HG03045 (cell line): ENCODE measurements around the gene DCHS2.

Source experiments
- ATAC-seq: cut with Tn5 transposase; IDR thresholded peaks from one replicate; pipeline ENCODE4 v1.9.1; 2021; ENCODE audit warnings: mild to moderate bottlenecking, moderate library complexity; ENCODE audit not compliant: unreplicated experiment

Gene DCHS2

GRCh38 chr4:154452798-154453346, 38.7 kb downstream of the DCHS2 start:
- ATAC-seq = no peak

DNA sequence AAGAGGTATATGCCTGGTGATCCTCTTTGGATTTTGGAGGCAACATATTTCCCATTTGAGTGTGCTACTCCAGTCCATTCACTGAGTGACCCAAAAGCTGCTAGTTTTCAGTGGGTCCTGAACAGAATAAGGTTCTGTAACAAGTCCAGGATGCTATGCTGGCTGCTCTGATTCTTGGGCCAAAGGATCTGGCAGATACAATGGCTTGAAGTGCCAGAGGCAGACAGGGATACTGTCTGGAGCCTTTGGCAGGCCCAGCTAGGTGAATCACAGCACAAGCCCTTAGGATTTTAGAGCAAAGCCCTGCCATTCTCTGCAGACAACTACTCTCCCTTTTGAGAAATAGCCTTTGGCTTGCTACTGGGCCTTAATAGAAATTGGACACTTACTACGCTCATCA, 40.6 kb downstream of the DCHS2 start:
- no peak for ATAC-seq

DNA sequence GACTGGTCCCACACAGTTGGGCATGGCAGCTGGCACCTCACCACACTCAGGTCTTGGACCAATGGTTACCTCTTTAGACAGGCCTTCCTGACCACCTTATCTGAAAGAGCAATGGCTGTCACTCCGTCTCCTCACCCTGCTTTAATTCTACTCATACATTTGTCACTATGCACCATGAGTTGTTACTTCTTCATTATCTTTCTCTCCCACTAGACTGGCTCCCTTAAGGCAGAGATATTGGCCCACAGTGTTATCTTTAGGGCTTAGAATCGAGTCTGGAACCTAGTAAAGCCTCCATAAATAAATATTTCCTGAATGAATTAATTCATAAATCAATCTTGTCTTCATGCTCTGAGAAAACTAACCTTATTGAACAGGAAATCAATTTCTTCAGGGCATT, 46.6 kb downstream of the DCHS2 start:
- ATAC-seq = no peak

DNA sequence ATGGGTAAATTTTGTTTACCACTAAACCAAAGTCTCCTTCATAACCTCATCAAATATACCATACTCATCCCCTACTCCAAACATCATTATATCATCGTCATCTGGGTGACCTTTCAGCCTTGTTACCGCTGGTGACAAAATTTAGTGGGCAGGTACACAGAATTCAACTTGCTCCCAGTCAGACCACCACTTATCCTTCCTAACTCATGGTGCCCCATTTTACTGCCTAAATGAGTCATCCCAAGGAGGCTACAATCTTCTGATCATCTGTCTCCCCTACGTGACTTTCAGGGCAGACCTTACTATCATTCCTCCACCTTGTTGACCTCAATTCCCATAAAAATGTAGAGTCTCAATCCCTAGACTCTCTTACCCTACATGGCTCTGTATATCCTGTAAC, 49.6 kb downstream of the DCHS2 start:
- ATAC-seq = no peak

DNA sequence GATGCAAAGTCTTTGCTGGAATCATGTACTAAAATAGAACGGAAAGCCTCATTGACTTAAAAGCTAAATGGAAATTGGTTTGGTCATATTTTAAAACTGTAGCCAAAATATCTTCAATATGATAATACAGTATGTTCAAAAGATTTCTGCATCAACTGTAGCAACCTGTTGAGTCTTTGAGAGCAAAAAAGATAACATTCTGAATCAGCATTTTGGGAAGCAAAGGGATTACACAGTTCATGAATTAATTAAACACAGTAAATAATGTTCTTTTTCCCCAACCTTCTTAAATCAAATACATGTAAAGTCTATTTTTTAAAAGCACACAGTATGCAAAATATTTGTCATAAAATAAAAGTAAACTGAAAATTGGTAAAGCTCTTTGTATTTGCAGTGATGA, 50.5 kb downstream of the DCHS2 start:
- no peak for ATAC-seq

GRCh38 chr4:154439224-154439623, 52.4 kb downstream of the DCHS2 start:
- ATAC-seq = no peak

- ATAC-seq = no peak
These were observed 55.7 kb downstream of the DCHS2 start for GRCh38 chr4:154435895-154436294.

GRCh38 chr4:154433543-154433942, 58.1 kb downstream of the DCHS2 start:
- ATAC-seq = no peak

- ATAC-seq = no peak
These were observed 62.4 kb downstream of the DCHS2 start for GRCh38 chr4:154429176-154429575.

DNA sequence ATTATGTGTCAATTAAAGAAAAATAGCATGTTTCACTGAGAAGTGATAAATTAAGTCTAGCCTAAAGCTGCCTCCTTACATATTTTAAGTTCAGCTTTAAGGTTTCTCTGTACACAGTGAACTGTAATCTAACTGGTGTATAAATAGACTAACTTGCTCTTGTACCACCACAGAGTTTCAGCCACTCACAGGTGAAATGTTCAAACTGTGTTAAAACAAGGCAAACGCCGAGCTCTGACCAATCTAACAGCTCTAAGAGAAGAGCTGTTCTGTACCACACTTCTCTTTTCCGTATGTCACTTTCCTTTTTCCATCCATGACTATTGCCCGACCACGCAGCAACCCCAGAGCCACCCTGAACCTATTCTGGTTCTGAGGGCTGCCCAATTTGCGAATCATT, 64.5 kb downstream of the DCHS2 start:
- ATAC-seq = no peak

- ATAC-seq = no peak
These were observed 66.1 kb downstream of the DCHS2 start for GRCh38 chr4:154425514-154425913.

DNA sequence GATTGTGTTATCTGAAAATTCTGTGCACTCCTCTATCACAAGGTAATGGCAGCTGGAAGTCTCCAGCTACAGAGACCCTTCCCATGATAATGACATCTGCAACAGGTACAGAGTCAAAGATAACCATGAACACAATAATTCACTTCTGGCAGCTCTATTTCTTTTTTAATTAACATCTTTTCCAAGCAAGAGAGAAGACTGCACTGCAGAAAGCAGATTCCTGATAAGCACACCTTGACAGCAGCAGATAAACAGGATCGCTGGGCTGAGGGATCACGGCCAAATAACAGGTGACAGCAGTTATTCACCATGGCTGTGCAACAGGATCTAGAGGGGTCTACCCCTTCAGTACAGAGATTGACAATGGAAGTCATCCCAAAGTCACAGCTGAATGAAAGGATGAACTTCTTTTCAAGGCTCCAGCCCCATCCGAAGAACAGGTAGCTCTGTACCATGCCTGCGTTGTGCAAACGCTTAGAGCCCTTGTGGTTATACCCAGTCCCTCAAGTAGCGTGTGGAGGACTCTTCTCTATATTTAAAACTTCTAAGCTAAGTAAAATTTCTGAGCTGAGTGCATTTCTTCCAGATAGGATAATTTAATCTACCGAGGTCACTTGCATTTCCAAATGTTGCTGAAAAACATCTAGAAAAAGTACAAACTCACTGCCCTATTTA, 66.7 kb downstream of the DCHS2 start:
- ATAC-seq = no peak

GRCh38 chr4:154422152-154422551, 69.4 kb downstream of the DCHS2 start:
- ATAC-seq = no peak

DNA sequence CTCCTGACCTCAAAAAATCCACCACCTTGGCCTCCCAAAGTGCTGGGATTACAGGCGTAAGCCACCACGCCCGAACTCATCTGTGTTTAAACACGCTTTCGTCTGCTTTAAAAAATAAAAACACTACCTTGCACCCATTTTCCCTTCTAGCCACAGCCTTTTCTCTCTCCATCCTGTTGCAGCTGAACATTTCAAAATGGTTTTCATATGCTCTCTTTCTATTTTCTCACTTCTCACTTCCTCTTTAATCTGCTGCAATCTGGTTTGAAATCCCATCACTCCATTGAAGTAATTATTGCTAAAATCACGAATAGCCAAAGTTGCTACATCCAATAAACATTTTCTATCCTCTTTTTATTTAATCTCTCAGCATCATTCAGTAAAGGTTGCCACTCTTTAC, 70.0 kb downstream of the DCHS2 start:
- no peak for ATAC-seq

- ATAC-seq = no peak
These were observed 74.3 kb downstream of the DCHS2 start for GRCh38 chr4:154417373-154417673.

DNA sequence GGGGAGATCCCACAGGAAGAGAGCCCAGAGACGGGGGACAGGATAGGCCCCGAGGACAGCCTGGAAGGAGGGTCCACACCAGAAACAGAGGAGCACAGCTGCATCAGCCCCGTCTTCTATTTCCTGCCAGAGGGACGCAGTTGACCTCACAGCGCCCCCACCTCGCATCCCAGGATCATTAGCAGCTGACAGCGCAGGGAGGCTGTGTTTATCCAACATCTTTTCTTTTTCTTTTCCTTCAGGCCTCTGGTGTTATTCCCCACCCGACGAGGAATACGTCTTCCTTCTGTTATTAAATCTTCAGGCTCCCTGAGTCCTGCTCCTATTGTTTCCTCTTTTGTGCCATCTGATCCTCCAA, 75.4 kb downstream of the DCHS2 start:
- ATAC-seq = peak; percentile 32

- no peak for ATAC-seq
These were observed 76.3 kb downstream of the DCHS2 start for GRCh38 chr4:154415313-154415712.

GRCh38 chr4:154414796-154415195, 76.8 kb downstream of the DCHS2 start:
- ATAC-seq = no peak

- no peak for ATAC-seq
These were observed 77.2 kb downstream of the DCHS2 start for GRCh38 chr4:154414371-154414770.

DNA sequence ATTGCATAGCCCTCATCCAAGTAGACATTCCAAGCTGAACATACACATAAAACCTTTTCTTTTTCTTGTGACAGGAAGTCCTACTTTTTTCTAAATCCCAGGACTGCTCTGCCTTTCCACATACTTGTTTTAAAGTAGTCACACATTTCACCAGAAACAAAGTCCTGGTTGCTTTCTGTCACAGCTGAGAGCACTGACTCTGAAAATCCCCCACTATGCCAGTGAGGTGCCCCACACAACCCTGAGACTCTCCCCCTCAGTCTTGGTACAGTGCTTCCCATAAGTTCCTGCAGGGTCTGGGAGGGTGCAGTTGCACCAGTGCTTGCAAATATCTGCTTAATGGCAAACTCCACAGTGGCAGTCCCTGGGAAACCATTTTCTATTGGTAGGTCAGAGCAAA, 84.2 kb downstream of the DCHS2 start:
- ATAC-seq = no peak

DNA sequence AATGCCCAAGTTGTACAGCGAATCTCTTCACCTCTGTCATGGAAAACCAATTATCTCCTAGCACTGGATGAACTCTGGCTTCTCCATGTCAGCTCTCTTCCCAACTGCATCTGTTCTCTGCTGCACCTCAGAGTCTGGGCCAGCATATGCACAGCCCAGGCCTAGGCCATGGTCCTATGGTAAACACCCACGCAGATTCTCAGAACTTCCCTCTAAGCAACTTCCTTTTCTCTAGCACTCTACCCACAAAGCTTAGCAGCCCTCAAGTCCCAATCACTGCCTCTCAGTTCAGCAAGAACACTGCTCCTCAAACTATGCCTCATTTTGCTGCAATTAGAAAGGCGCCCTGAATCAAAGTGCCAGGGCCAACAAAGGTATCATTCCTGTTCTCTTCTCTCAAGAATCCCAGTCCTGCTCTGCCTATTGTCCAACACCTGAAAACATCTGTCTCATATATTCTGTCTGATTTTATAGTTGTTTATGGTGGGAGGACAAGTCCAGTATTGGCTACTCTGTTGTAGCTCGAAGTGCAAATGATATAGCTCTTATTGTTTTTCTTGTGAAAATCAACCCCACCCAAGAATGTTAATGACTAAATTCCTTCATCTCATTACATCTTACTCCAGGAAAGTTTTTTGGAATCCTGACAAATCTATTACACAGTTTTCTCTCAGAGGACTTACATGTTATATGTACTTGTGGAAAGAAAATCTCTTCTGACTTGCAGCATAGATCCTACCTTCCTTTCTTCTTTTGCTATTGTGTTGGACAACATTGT, 85.4 kb downstream of the DCHS2 start:
- ATAC-seq = peak; percentile 72

DNA sequence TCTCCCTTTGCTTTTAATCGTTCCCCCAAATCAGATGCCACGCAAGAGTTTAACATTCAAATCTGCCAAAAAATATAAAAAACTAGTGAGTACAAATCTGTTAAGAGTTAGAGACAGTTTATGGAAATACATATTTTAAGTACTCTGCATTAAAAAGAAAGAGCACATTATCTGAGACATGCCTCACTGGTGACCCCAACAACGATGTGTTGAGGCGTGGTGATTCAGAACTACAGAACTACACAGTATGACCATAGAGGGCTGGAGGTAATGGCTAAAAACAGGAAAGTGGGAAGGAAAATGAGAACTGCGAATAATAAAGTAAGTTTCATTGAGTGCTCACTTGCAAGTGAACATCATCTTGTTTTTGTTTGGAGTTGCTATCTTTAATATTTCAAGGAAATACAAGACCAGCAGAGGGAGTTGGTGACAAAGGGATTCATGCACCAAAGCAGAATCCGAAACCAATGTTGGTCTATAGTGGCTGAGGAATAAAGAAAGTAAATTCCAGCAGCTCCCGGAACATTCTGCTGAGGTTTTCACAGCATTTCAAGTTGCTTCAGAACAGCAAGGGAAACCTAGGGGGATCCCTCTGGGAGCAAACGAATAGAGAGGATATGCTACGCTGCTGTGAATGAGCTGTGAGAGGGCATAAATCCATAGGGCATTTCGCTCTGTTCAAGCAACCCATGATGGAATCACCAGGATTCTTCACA, 92.2 kb downstream of the DCHS2 start:
- ATAC-seq = no peak
